ENCODE measurements around the gene CALCOCO2. TPM values are rescaled to one million over a fixed set of nuclear protein-coding genes. Genes with fewer than 3 reads are reported as not detected.

Gene CALCOCO2
- polyA plus RNA-seq, 1 donor from 2014 or later = 4.5 TPM

DNA sequence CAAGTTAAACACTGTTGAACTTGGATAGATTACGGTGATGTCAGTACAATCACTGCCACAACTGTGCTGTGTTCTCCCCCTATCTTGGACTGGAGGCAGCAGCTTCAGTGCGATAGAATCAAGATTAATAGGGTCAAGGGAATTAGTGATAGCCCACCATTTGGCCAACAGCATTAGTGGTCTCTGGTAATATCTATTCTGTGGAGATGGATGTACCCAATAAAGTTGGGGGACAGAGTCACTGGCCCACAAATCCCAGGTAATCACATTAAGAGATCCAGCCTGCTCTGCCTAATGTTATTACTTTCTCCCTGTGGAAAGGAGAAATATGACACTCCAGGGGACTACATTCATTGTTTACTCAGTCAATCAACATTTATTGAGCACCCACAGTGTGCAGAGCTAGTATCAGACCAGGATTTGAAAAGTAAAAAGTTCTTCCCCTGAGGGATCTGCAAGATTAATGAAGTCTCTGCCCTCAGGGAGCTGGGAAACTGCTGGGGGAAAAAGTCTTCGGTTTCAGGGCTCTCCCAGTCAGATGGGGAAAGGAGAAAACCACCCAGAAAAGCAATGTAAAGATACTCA lies 38.2 kb downstream of the CALCOCO2 start:
- Histone ChIP-seq H3K27me3 (ENCODE audit: insufficient read depth, low read depth, low read length) (no peaks in the 10 kb centered on the region), H3K9me2 (ENCODE audit: insufficient read depth, low read length) (no peaks in the 10 kb centered on the region), H4K20me1 (ENCODE audit: insufficient read depth) (no peaks in the 10 kb centered on the region), H3K9ac (ENCODE audit: low read length) (no peak overlapping the region), H3K4me3 (ENCODE audit: low read length) (no peak overlapping the region), H3K27ac (ENCODE audit: low read length) (no peak overlapping the region), H3K79me2 (replicated peaks; ENCODE audit: insufficient read depth, low read length) (no peaks in the 10 kb centered on the region), H3K36me3 (ENCODE audit: insufficient read depth, low read length) (no peaks in the 10 kb centered on the region), H3K4me2 (ENCODE audit: low read length) (no peak overlapping the region), H3F3A (ENCODE audit: insufficient read depth, low read length, poor library complexity, severe bottlenecking) (no peaks in the 10 kb centered on the region), H3K9me3 (ENCODE audit: low read length) (no peaks in the 10 kb centered on the region), H2AFZ (ENCODE audit: low read depth, low read length) (no peak overlapping the region)
- TF ChIP-seq POLR2AphosphoS5 (IDR thresholded peaks at IDR 0.05) = no peak
- TF ChIP-seq EP300 (conservative IDR thresholded peaks at IDR 0.05; ENCODE audit: poor library complexity, severe bottlenecking) = no peak

DNA sequence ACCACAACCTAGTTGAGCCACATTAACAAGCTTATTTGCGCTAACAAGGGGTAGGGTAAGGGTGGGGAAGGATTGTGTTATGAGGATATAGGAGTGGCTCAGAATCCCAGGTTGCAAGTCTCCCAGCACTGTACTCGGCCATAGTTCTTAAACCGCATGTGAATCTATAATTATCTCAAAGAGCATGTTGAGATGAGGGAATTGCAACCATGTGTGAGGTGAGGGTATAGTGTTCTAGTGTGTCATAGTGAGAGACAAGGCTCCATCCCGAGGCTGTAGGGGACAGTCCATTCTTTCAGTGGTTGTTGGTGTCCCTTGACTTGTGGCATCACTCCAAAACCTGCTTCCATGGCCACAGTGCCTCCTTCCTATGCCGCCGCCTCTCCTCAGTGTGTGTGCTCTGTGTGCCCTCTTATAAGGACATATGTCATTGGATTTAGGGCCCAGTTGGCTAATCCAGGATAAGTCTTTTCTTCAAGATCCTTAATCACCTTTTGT lies 39.0 kb downstream of the CALCOCO2 start:
- H3K79me2 ChIP-seq (replicated peaks; ENCODE audit: insufficient read depth, low read length) = no peaks in the 10 kb centered on the region
- H3K27me3 ChIP-seq (ENCODE audit: insufficient read depth, low read depth, low read length) = no peaks in the 10 kb centered on the region
- H3F3A ChIP-seq (ENCODE audit: insufficient read depth, low read length, poor library complexity, severe bottlenecking) = no peaks in the 10 kb centered on the region
- no peaks in the 10 kb centered on the region for H3K36me3 ChIP-seq (ENCODE audit: insufficient read depth, low read length)
- no peaks in the 10 kb centered on the region for H3K9me3 ChIP-seq (ENCODE audit: low read length)
- no peak overlapping the region for H3K9ac ChIP-seq (ENCODE audit: low read length)
- H3K9me2 ChIP-seq (ENCODE audit: insufficient read depth, low read length) = no peaks in the 10 kb centered on the region
- TF ChIP-seq TAF1 (IDR thresholded peaks at IDR 0.05; ENCODE audit: low read depth) (no peak), EZH2 (IDR thresholded peaks at IDR 0.05; ENCODE audit: borderline replicate concordance, insufficient read depth, low read length, poor library complexity, severe bottlenecking) (no peak), RAD21 (conservative IDR thresholded peaks at IDR 0.05) (no peak)
- no peak overlapping the region for H3K4me3 ChIP-seq (ENCODE audit: low read length)
- no peaks in the 10 kb centered on the region for H4K20me1 ChIP-seq (ENCODE audit: insufficient read depth)
- no peak overlapping the region for H3K4me2 ChIP-seq (ENCODE audit: low read length)
- no peak overlapping the region for H2AFZ ChIP-seq (ENCODE audit: low read depth, low read length)
- H3K27ac ChIP-seq (ENCODE audit: low read length) = no peak overlapping the region

DNA sequence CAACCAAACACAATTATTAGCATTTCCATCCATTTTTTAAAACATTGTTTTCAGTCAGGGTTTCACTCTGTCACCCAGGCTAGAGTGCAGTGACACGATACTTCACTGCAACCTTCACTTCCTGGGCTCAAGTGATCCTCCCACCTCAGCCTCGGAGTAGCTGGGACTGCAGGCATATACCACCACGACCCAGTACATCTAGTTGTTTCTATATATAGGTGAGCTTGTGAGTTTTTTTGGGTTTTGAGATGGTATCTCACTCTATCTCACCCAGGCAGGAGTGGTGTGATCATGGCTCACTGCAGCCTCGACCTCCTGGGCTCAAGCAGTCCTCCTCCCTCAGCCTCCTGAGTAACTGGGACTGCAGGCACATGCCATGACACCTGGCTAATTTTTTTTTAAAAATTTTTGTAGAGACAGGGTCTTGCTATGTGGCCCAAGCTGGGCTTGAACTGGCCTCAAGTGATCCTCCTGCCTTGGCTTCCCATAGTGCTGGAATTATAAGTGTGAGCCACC lies 40.3 kb downstream of the CALCOCO2 start:
- Histone ChIP-seq H3K4me3 (ENCODE audit: low read length) (no peak overlapping the region), H3K27me3 (ENCODE audit: insufficient read depth, low read depth, low read length) (no peaks in the 10 kb centered on the region), H3K9me3 (ENCODE audit: low read length) (no peaks in the 10 kb centered on the region), H3K79me2 (replicated peaks; ENCODE audit: insufficient read depth, low read length) (no peaks in the 10 kb centered on the region), H3K36me3 (ENCODE audit: insufficient read depth, low read length) (no peaks in the 10 kb centered on the region), H4K20me1 (ENCODE audit: insufficient read depth) (no peaks in the 10 kb centered on the region), H2AFZ (ENCODE audit: low read depth, low read length) (no peak overlapping the region), H3F3A (ENCODE audit: insufficient read depth, low read length, poor library complexity, severe bottlenecking) (no peaks in the 10 kb centered on the region), H3K9me2 (ENCODE audit: insufficient read depth, low read length) (no peaks in the 10 kb centered on the region), H3K27ac (ENCODE audit: low read length) (no peak overlapping the region), H3K9ac (ENCODE audit: low read length) (no peak overlapping the region), H3K4me2 (ENCODE audit: low read length) (no peak overlapping the region)
- no peak for TF ChIP-seq TAF1 (IDR thresholded peaks at IDR 0.05; ENCODE audit: low read depth)
- TF ChIP-seq SMC3 (conservative IDR thresholded peaks at IDR 0.05; ENCODE audit: poor library complexity) = no peak
- no peak for TF ChIP-seq MXI1 (conservative IDR thresholded peaks at IDR 0.05; ENCODE audit: poor library complexity, severe bottlenecking)
- TF ChIP-seq RAD21 (conservative IDR thresholded peaks at IDR 0.05) = no peak
- TF ChIP-seq, protein P1, sequence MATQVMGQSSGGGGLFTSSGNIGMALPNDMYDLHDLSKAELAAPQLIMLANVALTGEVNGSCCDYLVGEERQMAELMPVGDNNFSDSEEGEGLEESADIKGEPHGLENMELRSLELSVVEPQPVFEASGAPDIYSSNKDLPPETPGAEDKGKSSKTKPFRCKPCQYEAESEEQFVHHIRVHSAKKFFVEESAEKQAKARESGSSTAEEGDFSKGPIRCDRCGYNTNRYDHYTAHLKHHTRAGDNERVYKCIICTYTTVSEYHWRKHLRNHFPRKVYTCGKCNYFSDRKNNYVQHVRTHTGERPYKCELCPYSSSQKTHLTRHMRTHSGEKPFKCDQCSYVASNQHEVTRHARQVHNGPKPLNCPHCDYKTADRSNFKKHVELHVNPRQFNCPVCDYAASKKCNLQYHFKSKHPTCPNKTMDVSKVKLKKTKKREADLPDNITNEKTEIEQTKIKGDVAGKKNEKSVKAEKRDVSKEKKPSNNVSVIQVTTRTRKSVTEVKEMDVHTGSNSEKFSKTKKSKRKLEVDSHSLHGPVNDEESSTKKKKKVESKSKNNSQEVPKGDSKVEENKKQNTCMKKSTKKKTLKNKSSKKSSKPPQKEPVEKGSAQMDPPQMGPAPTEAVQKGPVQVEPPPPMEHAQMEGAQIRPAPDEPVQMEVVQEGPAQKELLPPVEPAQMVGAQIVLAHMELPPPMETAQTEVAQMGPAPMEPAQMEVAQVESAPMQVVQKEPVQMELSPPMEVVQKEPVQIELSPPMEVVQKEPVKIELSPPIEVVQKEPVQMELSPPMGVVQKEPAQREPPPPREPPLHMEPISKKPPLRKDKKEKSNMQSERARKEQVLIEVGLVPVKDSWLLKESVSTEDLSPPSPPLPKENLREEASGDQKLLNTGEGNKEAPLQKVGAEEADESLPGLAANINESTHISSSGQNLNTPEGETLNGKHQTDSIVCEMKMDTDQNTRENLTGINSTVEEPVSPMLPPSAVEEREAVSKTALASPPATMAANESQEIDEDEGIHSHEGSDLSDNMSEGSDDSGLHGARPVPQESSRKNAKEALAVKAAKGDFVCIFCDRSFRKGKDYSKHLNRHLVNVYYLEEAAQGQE (IDR thresholded peaks at IDR 0.05; ENCODE audit: borderline replicate concordance) = no peak
- no peak for TF ChIP-seq EZH2 (IDR thresholded peaks at IDR 0.05; ENCODE audit: borderline replicate concordance, insufficient read depth, low read length, poor library complexity, severe bottlenecking)

Data from neural cell (in vitro differentiated cells).